GM18499 (cell line): Measurements from ENCODE around the gene P3H1.
"Not testable (repeated sequence)": the region's sequence is repeated elsewhere in the genome, so short reads cannot be mapped to it uniquely, and the experiment has no call there.

Experiments used
- ATAC-seq: cut with Tn5 transposase; IDR thresholded peaks from one replicate; pipeline ENCODE4 v1.9.1; 2021; ENCODE audit warnings: moderate number of reproducible peaks; ENCODE audit not compliant: insufficient read depth, unreplicated experiment

P3H1 gene

DNA sequence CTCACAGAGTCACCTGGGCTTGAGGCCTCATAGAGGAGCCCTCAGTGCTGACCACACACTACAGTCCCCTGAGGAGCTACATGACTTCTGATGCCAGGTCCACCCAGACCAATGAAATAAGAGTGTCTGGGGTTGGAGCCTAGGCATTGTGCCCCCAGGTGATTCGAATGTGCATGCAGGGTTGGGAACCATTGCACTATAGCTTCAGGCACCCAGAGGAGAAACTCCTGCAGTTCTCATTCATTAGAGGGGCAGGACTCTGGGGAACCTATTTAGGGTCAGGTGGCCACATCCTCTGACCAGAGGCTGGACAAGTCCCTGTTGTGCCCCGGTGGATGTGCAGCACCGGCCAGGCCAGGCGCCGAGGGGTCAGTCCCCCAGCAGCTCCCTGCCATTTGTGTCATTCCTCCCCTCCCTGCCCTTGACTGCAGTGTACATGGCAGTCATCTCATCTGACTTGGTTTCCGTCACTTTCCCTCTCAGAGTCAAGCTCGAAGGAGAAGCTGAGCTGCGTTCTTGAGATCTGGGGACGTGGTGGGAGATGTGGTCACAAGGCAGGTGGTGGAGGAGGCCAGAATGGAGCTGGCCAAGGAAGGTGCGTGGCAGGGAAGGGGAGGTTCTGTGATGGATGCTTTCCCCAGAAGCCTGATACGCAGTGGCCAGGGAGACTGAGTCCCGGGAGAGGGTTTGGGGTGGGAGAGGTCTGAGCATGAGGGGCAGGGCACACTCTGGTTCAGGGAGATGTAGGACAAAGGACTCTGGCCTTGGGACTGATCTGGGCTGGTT lies 33.2 kb downstream of the P3H1 start:
- no peak for ATAC-seq

DNA sequence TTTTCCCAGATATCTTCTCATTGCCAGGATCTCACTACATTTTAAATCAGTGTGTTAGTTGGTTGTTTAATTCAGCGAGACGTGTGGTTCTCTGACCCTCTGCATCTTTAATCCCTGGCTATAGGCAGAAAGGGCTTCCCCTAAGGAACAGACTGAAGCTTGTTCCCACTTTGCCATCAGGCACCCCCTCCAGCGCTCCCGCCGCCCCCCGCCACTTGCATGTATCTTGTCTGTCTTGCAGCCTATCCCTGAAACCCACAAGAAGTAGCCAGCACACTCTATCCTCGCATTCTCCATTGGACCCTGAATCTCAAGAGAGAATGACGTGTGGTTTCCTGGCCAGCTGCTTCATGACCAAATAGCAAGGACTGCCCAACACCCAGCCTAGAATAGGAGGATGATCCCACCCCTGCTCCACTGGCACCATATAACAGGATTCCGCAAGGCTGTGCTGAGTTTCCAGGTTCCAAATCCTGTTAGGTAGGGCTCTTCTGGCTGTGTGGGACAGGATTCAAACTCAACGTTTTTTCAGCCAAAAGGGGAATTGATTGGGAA lies 34.6 kb downstream of the P3H1 start:
- no peak for ATAC-seq

- ATAC-seq: no peak
These were observed 35.2 kb downstream of the P3H1 start for GRCh38 chr1:42731585-42731984.

GRCh38 chr1:42730988-42731387 lies 35.8 kb downstream of the P3H1 start:
- ATAC-seq: no peak

- no peak for ATAC-seq
These were observed 36.8 kb downstream of the P3H1 start for GRCh38 chr1:42730002-42730401.

DNA sequence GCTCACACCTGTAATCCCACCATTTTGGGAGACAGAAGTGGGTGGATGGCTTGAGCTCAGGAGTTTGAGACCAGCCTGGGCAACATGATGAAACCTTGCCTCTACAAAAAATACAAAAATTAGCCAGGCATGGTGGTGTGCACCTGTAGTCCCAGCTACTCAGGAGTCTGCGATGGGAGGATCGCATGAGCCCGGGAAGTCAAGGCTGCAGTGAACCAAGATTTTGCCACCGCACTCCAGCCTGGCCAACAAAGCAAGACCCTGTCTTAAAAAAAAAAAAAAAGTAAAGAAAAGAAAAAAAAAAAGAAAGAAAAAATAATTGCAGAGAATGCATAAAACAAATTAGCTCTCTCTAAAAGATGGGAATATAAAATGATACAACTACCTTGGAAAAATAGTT lies 41.0 kb downstream of the P3H1 start:
- not testable (repeated sequence) for ATAC-seq

- ATAC-seq: no peak
These were observed 43.3 kb downstream of the P3H1 start for GRCh38 chr1:42723511-42723910.

DNA sequence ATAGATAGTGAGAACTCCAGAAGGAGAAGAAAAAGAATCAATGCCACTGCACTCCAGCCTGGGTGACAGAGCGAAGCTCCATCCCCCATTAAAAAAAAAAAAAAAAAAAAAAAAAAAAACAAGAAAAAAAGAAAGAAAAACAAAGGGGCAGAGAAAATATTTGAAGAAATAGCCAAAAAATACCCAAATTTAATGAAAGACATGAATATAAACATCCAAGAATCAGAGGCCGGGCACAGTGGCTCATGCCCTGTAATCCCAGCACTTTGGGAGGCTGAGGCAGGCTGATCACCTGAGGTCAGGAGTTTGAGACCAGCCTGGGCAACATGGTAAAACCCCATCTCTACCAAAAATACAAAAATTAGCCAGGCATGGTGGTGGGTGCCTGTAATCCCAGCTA lies 44.4 kb downstream of the P3H1 start:
- not testable (repeated sequence) for ATAC-seq

- no peak for ATAC-seq
These were observed 44.9 kb downstream of the P3H1 start for GRCh38 chr1:42721926-42722325.

GRCh38 chr1:42720868-42721267 lies 46.0 kb downstream of the P3H1 start:
- ATAC-seq: no peak

GRCh38 chr1:42714441-42714840 lies 52.4 kb downstream of the P3H1 start:
- not testable (repeated sequence) for ATAC-seq

GRCh38 chr1:42713293-42713692 lies 53.5 kb downstream of the P3H1 start:
- no peak for ATAC-seq

GRCh38 chr1:42712808-42713207 lies 54.0 kb downstream of the P3H1 start:
- not testable (repeated sequence) for ATAC-seq

DNA sequence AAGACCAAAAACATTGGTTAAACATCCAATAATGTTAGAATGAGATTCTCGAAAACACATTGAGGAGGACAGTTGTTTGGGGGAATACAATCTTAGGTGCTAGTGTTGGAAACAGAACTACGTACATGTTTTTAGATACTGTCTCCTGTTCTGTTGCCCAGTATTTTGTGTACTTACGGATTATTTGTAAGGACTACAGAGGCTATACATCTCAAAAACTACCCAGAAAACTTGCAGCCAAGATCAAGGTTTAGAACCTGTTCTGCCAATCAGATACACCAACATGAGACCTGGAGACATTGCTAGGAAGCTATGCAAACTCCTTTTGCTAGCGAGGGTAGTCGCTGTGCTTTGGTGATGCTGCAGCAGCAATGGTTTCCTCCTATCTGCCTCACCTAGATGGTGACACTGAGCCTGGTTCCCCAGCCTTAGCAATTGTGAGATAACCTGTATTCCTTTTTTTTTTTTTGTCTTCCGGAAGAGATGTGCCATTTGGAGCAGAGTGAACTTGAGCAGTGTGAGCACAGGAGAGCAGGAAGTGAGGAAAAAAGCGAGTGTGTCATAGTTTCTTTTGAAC lies 62.9 kb downstream of the P3H1 start:
- no peak for ATAC-seq

DNA sequence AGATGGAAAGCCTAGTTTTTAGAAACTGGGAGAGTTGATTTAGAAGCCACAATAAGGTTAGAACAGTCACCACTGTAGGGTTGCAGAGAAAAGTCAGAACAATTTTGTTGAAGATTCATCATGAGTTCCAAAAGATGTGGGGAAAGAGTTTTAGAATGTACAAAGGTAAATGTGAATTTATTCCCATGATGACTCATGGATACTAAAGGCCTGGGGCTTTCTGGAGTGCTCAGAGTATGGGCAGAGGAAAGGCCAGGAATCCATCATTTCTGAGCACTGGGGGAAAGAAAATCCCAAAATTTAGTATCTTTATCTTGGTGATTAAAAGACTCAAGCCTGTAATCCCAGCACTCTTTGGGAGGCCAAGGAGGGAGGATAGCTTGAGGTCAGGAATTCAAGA lies 66.8 kb downstream of the P3H1 start:
- ATAC-seq: no peak

- ATAC-seq: no peak
These were observed 68.6 kb downstream of the P3H1 start for GRCh38 chr1:42698081-42698813.
